ENCODE results near the gene SLC10A7.

- TF ChIP-seq ATF2 (IDR thresholded peaks at IDR 0.05; ENCODE audit: low read length): no peak
- no peak for TF ChIP-seq POLR2A (IDR thresholded peaks at IDR 0.05; ENCODE audit: low read depth, low read length)
- TF ChIP-seq CREB1 (IDR thresholded peaks at IDR 0.05; ENCODE audit: low read depth): no peak
- no peak for TF ChIP-seq PBX3 (IDR thresholded peaks at IDR 0.05; ENCODE audit: insufficient replicate concordance, low read depth, low read length)
- no peak for TF ChIP-seq RFX5 (IDR thresholded peaks at IDR 0.05; ENCODE audit: low read depth, low read length)
- TF ChIP-seq CHD2 (IDR thresholded peaks at IDR 0.05; ENCODE audit: borderline replicate concordance, low read depth, low read length): no peak
- no peak for TF ChIP-seq CTCF (IDR thresholded peaks at IDR 0.05 in 2 of 3, conservative IDR thresholded peaks at IDR 0.05 in 1 of 3; ENCODE audit: control insufficient read depth in 2 of 3, extremely low read depth in 1 of 3, insufficient read depth in 1 of 3, low read depth in 3 of 3, low read length in 3 of 3)
- no peak for TF ChIP-seq PAX5 (IDR thresholded peaks at IDR 0.05; ENCODE audit: borderline replicate concordance, low read depth, low read length)
- TF ChIP-seq NRF1 (conservative IDR thresholded peaks at IDR 0.05; ENCODE audit: low read depth, low read length): no peak
- no peak for TF ChIP-seq NFYA (IDR thresholded peaks at IDR 0.05; ENCODE audit: borderline replicate concordance, low read depth, low read length)
- TF ChIP-seq KDM1A (IDR thresholded peaks at IDR 0.05; ENCODE audit: borderline replicate concordance): no peak
- TF ChIP-seq EP300 (IDR thresholded peaks at IDR 0.05; ENCODE audit: borderline replicate concordance in 1 of 2, control insufficient read depth in 1 of 2, low read depth in 2 of 2, low read length in 2 of 2): no peak
- no peak for TF ChIP-seq SIN3A (IDR thresholded peaks at IDR 0.05; ENCODE audit: low read depth, low read length)
Observed at GRCh38 chr4:146245850-146246249, 275.9 kb downstream of the SLC10A7 start.
